K562 (cell line): Measurements from ENCODE around the gene KLF2. TPM values are rescaled to one million over a fixed set of nuclear protein-coding genes. Genes with fewer than 3 reads are reported as not detected.
A peak's percentile ranks its signal among the peaks of the same experiment; 100 is the strongest.

ENCODE experiments used
- ASH1L ChIP-seq: fragments of 450-650 bp; IDR thresholded peaks from 2 replicates; pipeline ENCODE4 v1.6.1; 2018; ENCODE audit warnings: borderline replicate concordance, mild to moderate bottlenecking, low read depth; ENCODE audit not compliant: partially characterized antibody
- CEBPG ChIP-seq, 3 experiments: fragments of 200-800 bp in 1 of 3; sonication (Bioruptor generic) in 1 of 3; sonication (generic) in 1 of 3; formaldehyde crosslinking in 1 of 3; IDR thresholded peaks in 2 of 3; conservative IDR thresholded peaks in 1 of 3; 2 replicates each; pipeline versions ENCODE4 v1.6.1 to v1.8.0; 2016 to 2022; ENCODE audit warnings: missing compliant biosample characterization in 2 of 3, missing genetic modification characterization in 2 of 3, mild to moderate bottlenecking in 1 of 3, missing genetic modification reagents in 1 of 3
- CREB5 ChIP-seq: fragments of 250-450 bp; sonication (Bioruptor Pico); IDR thresholded peaks from 2 replicates; pipeline ENCODE4 v1.5.0; 2020; ENCODE audit warnings: mild to moderate bottlenecking
- CREBBP ChIP-seq: IDR thresholded peaks from one replicate; pipeline ENCODE4 v1.6.1; 2012; ENCODE audit warnings: low read depth, mild to moderate bottlenecking, control low read depth, inconsistent platforms, low read length
- E2F3 ChIP-seq: fragments of 250-450 bp; sonication (Bioruptor Pico); IDR thresholded peaks from 2 replicates; pipeline ENCODE4 v1.4.0; 2020; ENCODE audit warnings: mild to moderate bottlenecking
- ETV1 ChIP-seq: fragments of 450-650 bp; conservative IDR thresholded peaks from 2 replicates; pipeline ENCODE4 v1.6.1; 2016; ENCODE audit warnings: missing genetic modification characterization, control low read depth, low read depth, missing compliant biosample characterization
- FUS ChIP-seq: fragments of 200-400 bp; formaldehyde crosslinking; optimal IDR thresholded peaks from 2 replicates; pipeline ENCODE3; 2017; ENCODE audit warnings: low read depth, low read length
- HMG20A ChIP-seq: fragments of 450-650 bp; formaldehyde crosslinking; conservative IDR thresholded peaks from 2 replicates; pipeline ENCODE4 v1.4.0; 2020; ENCODE audit warnings: mild to moderate bottlenecking, mixed read lengths
- KAT2B ChIP-seq: IDR thresholded peaks from one replicate; pipeline ENCODE4 v1.6.1; 2012; ENCODE audit warnings: low read depth, mild to moderate bottlenecking, control low read depth, inconsistent platforms, low read length, moderate library complexity
- MBD2 ChIP-seq: sonication (generic); IDR thresholded peaks from 2 replicates; pipeline ENCODE4 v1.6.1; 2016; ENCODE audit warnings: low read depth, borderline replicate concordance
- MTA1 ChIP-seq: fragments of 450-650 bp; IDR thresholded peaks from 2 replicates; pipeline ENCODE4 v1.6.1; 2017; ENCODE audit warnings: borderline replicate concordance
- RCOR1 ChIP-seq, 2 experiments: IDR thresholded peaks; 2 replicates each; pipeline ENCODE4 v1.6.1; 2012; ENCODE audit warnings: low read depth in 2 of 2, low read length in 2 of 2, borderline replicate concordance in 1 of 2, improper control_type of control experiment in 1 of 2
- VEZF1 ChIP-seq: fragments of 200-800 bp; sonication (Bioruptor generic); IDR thresholded peaks from 2 replicates; pipeline ENCODE4 v1.6.1; 2017; ENCODE audit warnings: missing genetic modification characterization, missing compliant biosample characterization
- ZNF280B ChIP-seq: fragments of 250-450 bp; sonication (Bioruptor Pico); IDR thresholded peaks from 2 replicates; pipeline ENCODE4 v1.5.1; 2021; ENCODE audit warnings: mild to moderate bottlenecking
- ZNF695 ChIP-seq: fragments of 450-650 bp; formaldehyde crosslinking; IDR thresholded peaks from 2 replicates; pipeline ENCODE4 v1.4.0; 2020; ENCODE audit warnings: mild to moderate bottlenecking, moderate library complexity
- ZNF699 ChIP-seq: fragments of 250-450 bp; sonication (Bioruptor Pico); IDR thresholded peaks from 2 replicates; pipeline ENCODE4 v1.8.0; 2021; ENCODE audit warnings: mild to moderate bottlenecking, moderate library complexity; ENCODE audit not compliant: insufficient replicate concordance
- polyA plus RNA-seq, 8 experiments: library from polyadenylated mRNA; depleted of rRNA in 4 of 8; stranded (reverse) in 5 of 8; unstranded in 3 of 8; fragments of >200 nt; fragmentation: Nextera tagmentation in 2 of 8; fragmentation: Illumina TruSeq in 1 of 8; extraction: Ambion mirVana in 2 of 8; extraction: Trizol in 1 of 8; gene quantifications; 2 replicates each; pipeline versions ENCODE4 v1.2.1 to v1.2.3, GENCODE V29; 2011 to 2014; ENCODE audit warnings: inconsistent platforms in 1 of 8, missing spikeins in 1 of 8
- total RNA-seq, 7 experiments: library from RNA; depleted of rRNA in 6 of 7; stranded (reverse); fragments of >200 nt in 6 of 7; fragmentation: Illumina TruSeq in 2 of 7; extraction: Trizol in 2 of 7; gene quantifications; 2 replicates each; pipeline versions ENCODE4 v1.2.1 to v1.2.3, GENCODE V29; 2011 to 2021; ENCODE audit warnings: low replicate concordance in 1 of 7
- TF ChIP-seq, protein P1 (sequence below), 2 experiments: fragments of 150-350 bp in 1 of 2; IDR thresholded peaks; 2 replicates each; pipeline ENCODE4 v1.6.1; 2012 to 2016; ENCODE audit warnings: low read depth in 2 of 2, low read length in 2 of 2, mild to moderate bottlenecking in 1 of 2, moderate library complexity in 1 of 2
- TF ChIP-seq, protein P2 (sequence below), 2 experiments: fragments of 450-650 bp in 1 of 2; sonication (generic) in 1 of 2; formaldehyde crosslinking; conservative IDR thresholded peaks; 2 replicates each; pipeline versions ENCODE4 v1.4.0 to v1.8.1; 2020 to 2022; ENCODE audit warnings: mild to moderate bottlenecking in 1 of 2, missing genetic modification reagents in 1 of 2
- TF ChIP-seq, protein P3 (sequence below): sonication (generic); formaldehyde crosslinking; IDR thresholded peaks from 2 replicates; pipeline ENCODE4 v1.9.0; 2022; ENCODE audit warnings: mild to moderate bottlenecking, missing genetic modification reagents

The KLF2 gene
- total and polyA plus RNA-seq, 9 of the 15 experiments (the other 6 are each of a cell fraction or from before 2014, with no cell fraction given): 0.07 to 0.71 TPM; not detected in 7

DNA sequence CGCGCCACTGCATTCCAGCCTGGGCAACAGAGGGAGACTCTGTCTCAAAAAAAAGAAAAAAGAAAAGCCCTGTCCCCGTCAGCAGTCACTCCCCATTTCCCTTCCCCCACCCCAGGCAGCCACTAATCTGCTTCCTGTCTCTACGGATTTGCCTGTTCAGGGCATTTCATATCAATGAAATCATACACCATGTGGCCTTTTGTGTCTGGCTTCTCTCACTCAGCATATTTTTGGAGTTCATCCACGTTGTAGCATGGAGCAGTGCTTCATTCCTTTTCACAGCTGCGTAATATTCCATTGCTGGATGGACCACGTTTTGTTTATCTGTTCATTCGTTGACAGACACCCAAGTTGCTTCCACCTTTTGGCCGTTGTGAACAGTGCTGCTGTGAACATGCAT lies 36.1 kb upstream of the KLF2 start (continued):
- TF ChIP-seq CEBPG (CRISPR knock-in tag; IDR thresholded peaks at IDR 0.05) (no peak), CEBPG (tag; conservative IDR thresholded peaks at IDR 0.05 in 1 of 2, IDR thresholded peaks at IDR 0.05 in 1 of 2) (no peak), RCOR1 (IDR thresholded peaks at IDR 0.05; ENCODE audit: borderline replicate concordance in 1 of 2, low read depth in 2 of 2, low read length in 2 of 2) (peak in 1 of 2 experiments; percentile 53; a peak in 1 of 4 replicates), CREB5 (no peak), CREBBP (no peak), E2F3 (CRISPR knock-in tag) (no peak), KAT2B (no peak), ZNF695 (CRISPR knock-in tag) (no peak), ZNF699 (no peak), HMG20A (CRISPR knock-in tag) (no peak), VEZF1 (CRISPR knock-in tag) (no peak), MBD2 (no peak), ZNF280B (no peak), FUS (no peak), ASH1L (no peak), MTA1 (no peak), ETV1 (peak; percentile 57)
- TF ChIP-seq, protein P1, sequence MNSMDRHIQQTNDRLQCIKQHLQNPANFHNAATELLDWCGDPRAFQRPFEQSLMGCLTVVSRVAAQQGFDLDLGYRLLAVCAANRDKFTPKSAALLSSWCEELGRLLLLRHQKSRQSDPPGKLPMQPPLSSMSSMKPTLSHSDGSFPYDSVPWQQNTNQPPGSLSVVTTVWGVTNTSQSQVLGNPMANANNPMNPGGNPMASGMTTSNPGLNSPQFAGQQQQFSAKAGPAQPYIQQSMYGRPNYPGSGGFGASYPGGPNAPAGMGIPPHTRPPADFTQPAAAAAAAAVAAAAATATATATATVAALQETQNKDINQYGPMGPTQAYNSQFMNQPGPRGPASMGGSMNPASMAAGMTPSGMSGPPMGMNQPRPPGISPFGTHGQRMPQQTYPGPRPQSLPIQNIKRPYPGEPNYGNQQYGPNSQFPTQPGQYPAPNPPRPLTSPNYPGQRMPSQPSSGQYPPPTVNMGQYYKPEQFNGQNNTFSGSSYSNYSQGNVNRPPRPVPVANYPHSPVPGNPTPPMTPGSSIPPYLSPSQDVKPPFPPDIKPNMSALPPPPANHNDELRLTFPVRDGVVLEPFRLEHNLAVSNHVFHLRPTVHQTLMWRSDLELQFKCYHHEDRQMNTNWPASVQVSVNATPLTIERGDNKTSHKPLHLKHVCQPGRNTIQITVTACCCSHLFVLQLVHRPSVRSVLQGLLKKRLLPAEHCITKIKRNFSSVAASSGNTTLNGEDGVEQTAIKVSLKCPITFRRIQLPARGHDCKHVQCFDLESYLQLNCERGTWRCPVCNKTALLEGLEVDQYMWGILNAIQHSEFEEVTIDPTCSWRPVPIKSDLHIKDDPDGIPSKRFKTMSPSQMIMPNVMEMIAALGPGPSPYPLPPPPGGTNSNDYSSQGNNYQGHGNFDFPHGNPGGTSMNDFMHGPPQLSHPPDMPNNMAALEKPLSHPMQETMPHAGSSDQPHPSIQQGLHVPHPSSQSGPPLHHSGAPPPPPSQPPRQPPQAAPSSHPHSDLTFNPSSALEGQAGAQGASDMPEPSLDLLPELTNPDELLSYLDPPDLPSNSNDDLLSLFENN (IDR thresholded peaks at IDR 0.05; ENCODE audit: low read depth in 2 of 2, low read length in 2 of 2): no peak
- TF ChIP-seq, protein P2, sequence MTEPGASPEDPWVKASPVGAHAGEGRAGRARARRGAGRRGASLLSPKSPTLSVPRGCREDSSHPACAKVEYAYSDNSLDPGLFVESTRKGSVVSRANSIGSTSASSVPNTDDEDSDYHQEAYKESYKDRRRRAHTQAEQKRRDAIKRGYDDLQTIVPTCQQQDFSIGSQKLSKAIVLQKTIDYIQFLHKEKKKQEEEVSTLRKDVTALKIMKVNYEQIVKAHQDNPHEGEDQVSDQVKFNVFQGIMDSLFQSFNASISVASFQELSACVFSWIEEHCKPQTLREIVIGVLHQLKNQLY (CRISPR knock-in tag; conservative IDR thresholded peaks at IDR 0.05): no peak
- TF ChIP-seq, protein P3, sequence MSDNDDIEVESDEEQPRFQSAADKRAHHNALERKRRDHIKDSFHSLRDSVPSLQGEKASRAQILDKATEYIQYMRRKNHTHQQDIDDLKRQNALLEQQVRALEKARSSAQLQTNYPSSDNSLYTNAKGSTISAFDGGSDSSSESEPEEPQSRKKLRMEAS (CRISPR knock-in tag): no peak
